Stimulated activated naive CD8-positive, alpha-beta T cell treated with anti-CD3 and anti-CD28 coated beads, Interleukin-15, amount 100 ng/mL, for 72 hours (primary cell): ENCODE data around the gene CALML5.

ENCODE experiments used
- ATAC-seq: fragments of 150-1000 bp; cut with Tn5 transposase; 2 replicates; pipeline ENCODE4 v1.10.0; 2021; ENCODE audit warnings: mild to moderate bottlenecking, moderate library complexity
- DNase-seq, 2 donors: peaks; one replicate each; pipeline ENCODE4 v3.0.0; 2021 to 2022
- H3K27ac Mint-ChIP-seq, 2 donors: one replicate each; pipeline ENCODE4 v1.8.0; 2022; ENCODE audit warnings: mild to moderate bottlenecking in 2 of 2, mixed read lengths in 2 of 2, moderate library complexity in 2 of 2
- H3K27me3 Mint-ChIP-seq: one replicate; pipeline ENCODE4 v1.8.0; 2022; ENCODE audit warnings: mixed read lengths
- H3K4me1 Mint-ChIP-seq: one replicate; pipeline ENCODE4 v1.8.0; 2022; ENCODE audit warnings: mild to moderate bottlenecking, mixed read lengths
- H3K4me3 Mint-ChIP-seq, 2 donors: one replicate each; pipeline ENCODE4 v1.8.0; 2022; ENCODE audit warnings: mild to moderate bottlenecking in 2 of 2, mixed read lengths in 2 of 2, moderate library complexity in 1 of 2
- H3K9me3 Mint-ChIP-seq, 2 donors: one replicate each; pipeline ENCODE4 v1.8.0; 2022; ENCODE audit warnings: mixed read lengths in 2 of 2

Gene CALML5

DNA sequence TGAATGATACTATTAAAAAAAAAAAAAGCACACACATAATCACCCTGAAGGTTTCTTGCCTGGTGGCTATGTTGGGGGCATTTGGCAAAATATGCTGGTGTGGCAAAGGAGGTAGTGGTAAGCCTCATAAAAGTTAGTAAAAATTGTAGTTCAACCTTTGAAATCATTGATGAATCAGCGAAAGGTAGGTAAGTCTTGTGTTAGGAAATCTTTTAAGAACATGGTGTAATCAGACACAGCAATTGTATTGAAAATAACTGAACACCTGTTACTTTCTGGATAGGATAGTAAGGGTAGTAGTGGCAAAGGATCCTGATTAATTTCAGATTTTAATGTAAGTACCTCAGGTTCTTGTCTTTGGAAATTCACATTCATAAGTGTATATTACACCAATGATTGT, 40.9 kb downstream of the CALML5 start:
- no peaks in the 10 kb centered on the region for H3K27me3 Mint-ChIP-seq
- H3K4me1 Mint-ChIP-seq = peaks cover 11% of the 10 kb centered on the region
- H3K27ac Mint-ChIP-seq = no peak overlapping the region
- no peak overlapping the region for H3K4me3 Mint-ChIP-seq
- no peak for DNase-seq
- ATAC-seq = no peak
- H3K9me3 Mint-ChIP-seq = no peaks in the 10 kb centered on the region

DNA sequence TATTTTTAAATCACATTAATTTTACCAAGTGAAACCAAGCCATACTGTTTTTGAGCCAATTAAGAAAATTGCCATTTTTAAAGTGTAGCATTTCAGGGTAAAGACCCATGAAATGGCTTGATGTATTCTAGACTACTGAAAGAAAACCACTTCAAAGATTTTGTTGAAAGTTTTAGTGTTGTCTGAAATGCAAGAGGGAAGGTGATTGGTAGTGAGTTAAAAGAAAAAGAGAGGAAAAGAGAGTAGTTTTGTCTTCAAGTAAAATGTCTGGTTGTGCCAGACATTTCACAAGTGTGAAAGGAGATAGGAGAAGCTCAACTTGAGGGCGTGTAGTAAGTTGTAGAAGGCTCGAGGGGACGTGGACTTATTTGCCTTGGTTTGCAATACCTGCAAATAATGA, 41.6 kb downstream of the CALML5 start:
- ATAC-seq = no peak
- Mint-ChIP-seq H3K4me3 (no peak overlapping the region), H3K27me3 (no peaks in the 10 kb centered on the region), H3K27ac (no peak overlapping the region), H3K9me3 (no peaks in the 10 kb centered on the region), H3K4me1 (peaks cover 11% of the 10 kb centered on the region)
- no peak for DNase-seq

DNA sequence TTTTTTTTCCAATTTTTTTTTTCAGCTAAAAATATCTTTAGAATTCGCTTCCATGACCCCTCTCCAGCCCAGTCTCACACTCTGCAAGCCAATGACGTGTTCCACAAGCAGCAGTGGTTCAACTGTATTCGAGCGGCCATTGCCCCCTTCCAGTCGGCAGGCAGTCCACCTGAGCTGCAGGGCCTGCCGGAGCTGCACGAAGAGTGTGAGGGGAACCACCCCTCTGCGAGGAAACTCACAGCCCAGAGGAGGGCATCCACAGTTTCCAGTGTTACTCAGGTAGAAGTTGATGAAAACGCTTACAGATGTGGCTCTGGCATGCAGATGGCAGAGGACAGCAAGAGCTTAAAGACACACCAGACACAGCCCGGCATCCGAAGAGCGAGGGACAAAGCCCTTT, 42.8 kb downstream of the CALML5 start:
- Mint-ChIP-seq H3K27ac (no peak overlapping the region), H3K4me3 (no peak overlapping the region), H3K4me1 (peaks cover 11% of the 10 kb centered on the region), H3K27me3 (no peaks in the 10 kb centered on the region), H3K9me3 (no peaks in the 10 kb centered on the region)
- DNase-seq (no peak), ATAC-seq (no peak)

DNA sequence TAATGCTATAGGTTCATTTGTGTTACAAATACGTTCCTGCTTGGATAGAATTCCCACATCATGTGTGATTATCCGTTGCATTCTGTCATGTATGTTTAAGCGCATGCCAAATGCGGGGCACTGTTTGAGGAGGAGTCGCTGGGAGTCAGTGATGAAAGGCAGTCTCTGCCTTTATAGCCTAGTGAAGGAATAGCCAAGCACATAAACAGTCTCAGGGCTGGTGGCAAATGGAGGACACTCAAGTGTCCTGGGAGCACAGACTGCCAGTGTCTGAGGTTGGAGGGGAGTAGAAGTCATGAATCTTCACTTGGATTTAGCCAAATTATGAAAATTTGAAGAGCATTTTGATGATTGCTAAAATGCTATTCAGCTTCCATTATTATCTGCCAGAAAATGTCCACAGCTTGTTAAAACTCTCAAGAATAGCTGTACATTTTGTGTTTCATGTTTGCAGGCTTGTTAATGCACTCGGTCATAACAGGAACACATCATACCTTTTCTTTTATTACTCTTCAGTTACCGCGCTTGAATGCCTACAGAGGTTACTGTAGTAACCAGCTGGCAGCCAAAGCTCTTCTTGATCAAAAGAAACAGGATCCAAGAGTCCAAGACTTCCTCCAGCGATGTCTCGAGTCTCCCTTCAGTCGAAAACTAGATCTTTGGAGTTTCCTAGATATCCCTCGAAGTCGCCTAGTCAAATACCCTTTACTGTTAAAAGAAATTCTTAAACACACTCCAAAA, 45.5 kb downstream of the CALML5 start:
- no peak for DNase-seq
- ATAC-seq = no peak
- Mint-ChIP-seq H3K4me1 (peaks cover 11% of the 10 kb centered on the region), H3K9me3 (no peaks in the 10 kb centered on the region), H3K27me3 (no peaks in the 10 kb centered on the region), H3K27ac (no peak overlapping the region), H3K4me3 (no peak overlapping the region)

DNA sequence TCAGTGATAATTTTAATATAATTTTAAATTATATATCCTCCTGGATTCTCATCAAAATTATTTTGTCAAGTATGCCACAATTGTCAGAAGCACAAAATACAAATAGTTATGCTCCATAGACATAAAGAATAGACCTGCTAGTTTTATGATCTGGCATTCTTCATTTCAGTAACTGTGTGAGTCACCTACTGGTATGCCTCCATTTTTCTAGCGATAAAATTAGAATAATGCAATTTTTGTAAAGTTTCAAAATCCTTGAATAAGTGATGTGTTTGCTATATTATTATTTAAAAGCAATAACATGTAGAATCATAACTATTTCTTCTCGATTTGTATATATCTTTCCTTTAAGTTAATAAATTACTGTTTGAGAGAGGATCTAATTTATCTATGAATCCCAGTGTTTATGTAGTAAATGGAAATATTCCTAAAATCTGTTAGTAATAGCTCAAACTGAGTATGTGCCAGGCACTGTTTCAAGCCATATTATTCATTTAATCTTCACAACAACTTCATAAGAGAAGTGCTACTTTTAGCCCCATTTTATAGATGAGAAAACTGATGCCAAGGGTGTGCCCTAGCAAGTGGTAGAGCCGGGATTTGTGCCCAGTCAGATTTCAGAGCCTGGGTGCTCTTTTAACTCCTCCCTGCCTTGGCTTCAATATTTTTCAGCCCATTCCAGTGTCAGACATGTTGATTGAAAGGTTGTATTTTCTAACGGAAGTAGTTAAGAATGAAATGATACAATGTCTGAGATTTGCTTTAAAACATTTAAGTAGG, 48.6 kb downstream of the CALML5 start:
- no peaks in the 10 kb centered on the region for H3K27me3 Mint-ChIP-seq
- H3K4me3 Mint-ChIP-seq = no peak overlapping the region
- no peaks in the 10 kb centered on the region for H3K9me3 Mint-ChIP-seq
- ATAC-seq (no peak), DNase-seq (no peak)
- peaks cover 24% of the 10 kb centered on the region for H3K4me1 Mint-ChIP-seq
- no peak overlapping the region for H3K27ac Mint-ChIP-seq

DNA sequence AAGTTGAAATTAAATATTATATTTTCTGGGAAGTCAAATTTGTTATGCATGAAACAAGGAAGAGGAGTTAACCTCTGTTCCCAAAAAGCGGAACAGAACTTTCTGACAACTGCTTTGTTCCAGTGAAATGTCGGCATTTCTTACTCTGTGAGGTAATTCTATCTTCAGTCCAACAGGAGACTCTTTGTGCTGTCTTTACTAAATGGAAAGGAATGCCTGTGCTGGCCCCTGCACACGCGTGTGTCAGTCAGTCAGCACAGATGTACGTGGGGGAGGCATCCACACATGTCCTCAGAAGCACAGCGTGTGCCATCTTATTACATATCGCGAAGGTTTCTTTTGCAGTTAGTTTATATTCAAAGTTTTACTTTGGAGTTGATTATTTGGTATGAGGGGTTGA, 49.5 kb downstream of the CALML5 start:
- DNase-seq = no peak
- Mint-ChIP-seq H3K27me3 (no peaks in the 10 kb centered on the region), H3K27ac (no peak overlapping the region), H3K4me1 (peaks cover 24% of the 10 kb centered on the region), H3K4me3 (no peak overlapping the region), H3K9me3 (no peaks in the 10 kb centered on the region)
- no peak for ATAC-seq

DNA sequence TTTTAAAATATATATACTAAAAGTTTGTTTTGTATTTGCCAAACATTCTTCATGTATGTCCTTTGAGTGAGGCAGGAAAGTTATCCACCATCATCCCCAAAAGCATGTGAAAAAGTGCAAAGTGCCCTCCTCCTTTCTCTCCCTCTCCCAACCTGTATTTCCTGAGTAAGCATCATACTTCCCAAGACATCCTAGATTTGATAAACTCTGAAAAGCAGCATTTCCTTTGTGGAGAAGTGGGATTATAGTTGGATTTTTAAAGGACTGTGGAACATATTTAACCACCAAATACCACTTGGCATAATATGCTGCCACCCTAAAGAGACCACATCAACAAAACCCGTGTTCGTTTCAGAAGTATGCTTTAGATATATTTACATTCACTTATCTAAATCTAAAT, 50.1 kb downstream of the CALML5 start:
- Mint-ChIP-seq H3K4me1 (peaks cover 24% of the 10 kb centered on the region), H3K4me3 (no peak overlapping the region), H3K9me3 (no peaks in the 10 kb centered on the region), H3K27ac (no peak overlapping the region), H3K27me3 (no peaks in the 10 kb centered on the region)
- ATAC-seq (no peak), DNase-seq (no peak)
